Sigmoid colon (tissue), 7 donors: ENCODE results near the gene NUBP2. TPM values are rescaled to one million over a fixed set of nuclear protein-coding genes. Genes with fewer than 3 reads are reported as not detected.

ENCODE experiments used
- DNase-seq: peaks from one replicate; pipeline ENCODE4 v3.0.0-alpha.2; 2019
- H3K27ac ChIP-seq, 4 donors: fragments of 200-600 bp; sonication (generic); one replicate each; pipeline ENCODE4 v1.5.1; 2016 to 2019; ENCODE audit warnings: mild to moderate bottlenecking in 1 of 4
- H3K27me3 ChIP-seq, 3 donors: fragments of 200-600 bp; sonication (generic); one replicate each; pipeline ENCODE4 v1.5.1; 2019; ENCODE audit warnings: mild to moderate bottlenecking in 1 of 3
- H3K36me3 ChIP-seq, 4 donors: fragments of 200-600 bp; sonication (generic); one replicate each; pipeline ENCODE4 v1.5.1; 2016 to 2019
- H3K4me1 ChIP-seq, 4 donors: fragments of 200-600 bp; sonication (generic); one replicate each; pipeline ENCODE4 v1.5.1; 2017 to 2019
- H3K4me3 ChIP-seq, 4 donors: fragments of 200-600 bp; sonication (generic); one replicate each; pipeline ENCODE4 v1.5.1; 2017 to 2019; ENCODE audit warnings: mild to moderate bottlenecking in 2 of 4, moderate library complexity in 1 of 4
- H3K9me3 ChIP-seq, 4 donors: fragments of 200-600 bp in 3 of 4; sonication (generic) in 3 of 4; one replicate each; pipeline versions ENCODE4 v1.5.1 to v1.6.1; 2013 to 2019
- EP300 ChIP-seq, 4 donors: sonication (generic); formaldehyde crosslinking; IDR thresholded peaks; one replicate each; pipeline ENCODE4 v1.6.1; 2017; ENCODE audit warnings: antibody characterized with exemption in 4 of 4
- POLR2A ChIP-seq, 2 donors: fragments of 450-650 bp; IDR thresholded peaks; one replicate each; pipeline ENCODE4 v1.6.1; 2016; ENCODE audit warnings: antibody characterized with exemption in 2 of 2, mild to moderate bottlenecking in 2 of 2, moderate library complexity in 2 of 2
- POLR2AphosphoS5 ChIP-seq, 4 donors: sonication (generic); formaldehyde crosslinking; IDR thresholded peaks; one replicate each; pipeline ENCODE4 v1.6.1; 2017; ENCODE audit warnings: antibody characterized with exemption in 4 of 4
- WGBS, 2 donors: extraction: QIAGEN DNeasy Blood & Tissue Kit; methylation state at CpG; one replicate each; pipeline ENCODE4 v1.1.7; 2013; 5-methylcytosine and 5-hydroxymethylcytosine counted together
- intact Hi-C: fragments of 100-400 bp; cut with DNase I; formaldehyde crosslinking; loops from one replicate; pipeline ENCODE4 v1.15.1; 2023
- polyA plus RNA-seq, 3 donors: library from polyadenylated mRNA; stranded (reverse); fragments of 200-250 nt; gene quantifications; one replicate each; pipeline ENCODE4 v1.2.3, GENCODE V29; 2013
- total RNA-seq, 4 donors: library from RNA; depleted of rRNA; stranded (reverse); fragments of >200 nt; gene quantifications; one replicate each; pipeline ENCODE4 v1.1.0, GENCODE V29; 2016
- TF ChIP-seq, protein P1 (sequence below), 4 experiments: fragments of 450-650 bp in 3 of 4; fragments of 200-600 bp in 1 of 4; IDR thresholded peaks; one replicate each; pipeline ENCODE4 v1.5.1; 2016 to 2019; ENCODE audit warnings: antibody characterized with exemption in 4 of 4, mild to moderate bottlenecking in 3 of 4, moderate library complexity in 2 of 4
- donor health status: healthy with polysubstance abuse.
- donor health status: Bipolar disorder and iron deficiency.
- donor health status: healthy.

Gene NUBP2
- total and polyA plus RNA-seq, 7 donors = 53.5 to 170 (median 77.8) TPM

DNA sequence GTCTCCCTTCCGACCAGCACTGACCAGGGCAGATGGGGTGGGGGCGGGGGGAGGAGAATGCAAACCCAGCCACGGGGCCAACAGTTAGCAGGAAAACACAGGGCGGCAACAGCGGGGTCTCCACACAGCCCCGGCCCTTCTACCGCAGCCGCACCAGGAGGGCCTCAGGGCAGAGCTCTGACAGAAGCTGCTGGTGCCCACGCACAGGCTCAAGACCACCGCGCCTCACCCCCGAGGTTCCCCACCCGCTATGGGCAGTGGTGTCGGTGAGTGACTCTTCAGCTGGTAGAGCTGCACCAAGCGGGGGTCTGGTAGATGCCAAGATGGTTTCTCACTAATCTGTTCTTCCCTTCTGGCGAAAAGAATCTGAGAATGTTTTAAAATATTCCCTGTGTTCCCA, 27.8 kb downstream of the NUBP2 start:
- H3K36me3 ChIP-seq = peaks cover 17 to 67% (median 24%) of the 10 kb centered on the region in 4 donors
- H3K4me1 ChIP-seq = peaks cover 0 to 6% (median 0%) of the 10 kb centered on the region in 4 donors
- 96 to 97% methylated on average over 16 of the region's 16 CpGs for WGBS, 2 donors
- intact Hi-C loops = no loop called here
- no peaks in the 10 kb centered on the region for H3K27me3 ChIP-seq
- no peak overlapping the region for H3K27ac ChIP-seq
- no peak for TF ChIP-seq POLR2A (IDR thresholded peaks at IDR 0.05)
- no peak for TF ChIP-seq POLR2AphosphoS5 (IDR thresholded peaks at IDR 0.05)
- no peak for TF ChIP-seq EP300 (IDR thresholded peaks at IDR 0.05)
- TF ChIP-seq, protein P1, sequence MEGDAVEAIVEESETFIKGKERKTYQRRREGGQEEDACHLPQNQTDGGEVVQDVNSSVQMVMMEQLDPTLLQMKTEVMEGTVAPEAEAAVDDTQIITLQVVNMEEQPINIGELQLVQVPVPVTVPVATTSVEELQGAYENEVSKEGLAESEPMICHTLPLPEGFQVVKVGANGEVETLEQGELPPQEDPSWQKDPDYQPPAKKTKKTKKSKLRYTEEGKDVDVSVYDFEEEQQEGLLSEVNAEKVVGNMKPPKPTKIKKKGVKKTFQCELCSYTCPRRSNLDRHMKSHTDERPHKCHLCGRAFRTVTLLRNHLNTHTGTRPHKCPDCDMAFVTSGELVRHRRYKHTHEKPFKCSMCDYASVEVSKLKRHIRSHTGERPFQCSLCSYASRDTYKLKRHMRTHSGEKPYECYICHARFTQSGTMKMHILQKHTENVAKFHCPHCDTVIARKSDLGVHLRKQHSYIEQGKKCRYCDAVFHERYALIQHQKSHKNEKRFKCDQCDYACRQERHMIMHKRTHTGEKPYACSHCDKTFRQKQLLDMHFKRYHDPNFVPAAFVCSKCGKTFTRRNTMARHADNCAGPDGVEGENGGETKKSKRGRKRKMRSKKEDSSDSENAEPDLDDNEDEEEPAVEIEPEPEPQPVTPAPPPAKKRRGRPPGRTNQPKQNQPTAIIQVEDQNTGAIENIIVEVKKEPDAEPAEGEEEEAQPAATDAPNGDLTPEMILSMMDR (IDR thresholded peaks at IDR 0.05) = no peak
- no peak overlapping the region for H3K4me3 ChIP-seq
- DNase-seq = peak; percentile 60
- no peaks in the 10 kb centered on the region for H3K9me3 ChIP-seq

DNA sequence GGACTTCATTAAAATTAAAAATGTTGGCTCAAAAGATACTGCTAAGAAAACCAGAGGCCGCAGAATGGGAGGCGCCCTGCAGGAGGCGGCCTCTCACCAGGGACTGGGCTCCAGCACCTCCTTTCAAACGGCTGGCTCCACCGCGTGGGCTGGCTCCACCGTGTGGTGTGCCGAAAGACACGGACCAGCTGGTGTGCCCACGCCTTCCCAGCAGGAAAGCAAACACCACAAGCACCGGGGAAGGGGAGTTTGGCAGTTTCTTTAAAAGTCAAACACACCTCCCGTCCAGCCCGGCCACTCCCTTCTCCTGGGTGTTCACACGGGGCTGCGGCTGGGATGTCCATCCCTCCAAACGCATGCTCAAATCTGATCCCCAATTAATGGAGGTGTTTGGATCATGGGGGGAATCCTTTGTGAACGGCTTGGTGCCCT, 30.0 kb downstream of the NUBP2 start:
- no peak overlapping the region for H3K27ac ChIP-seq
- no peaks in the 10 kb centered on the region for H3K9me3 ChIP-seq
- no peaks in the 10 kb centered on the region for H3K27me3 ChIP-seq
- intact Hi-C loops = no loop called here
- peaks cover 0 to 6% (median 0%) of the 10 kb centered on the region in 4 donors for H3K4me1 ChIP-seq
- TF ChIP-seq, protein P1 (IDR thresholded peaks at IDR 0.05) = peak in 2 of 4 experiments; percentile 23 to 29
- peak in 2 of 4 donors; percentile 32 to 42 for TF ChIP-seq POLR2AphosphoS5 (IDR thresholded peaks at IDR 0.05)
- no peak for TF ChIP-seq EP300 (IDR thresholded peaks at IDR 0.05)
- H3K4me3 ChIP-seq = no peak overlapping the region
- H3K36me3 ChIP-seq = peaks cover 26 to 77% (median 34%) of the 10 kb centered on the region in 4 donors
- WGBS, 2 donors = 8 to 30% methylated on average over 17 of the region's 17 CpGs
- DNase-seq = peak; percentile 78

DNA sequence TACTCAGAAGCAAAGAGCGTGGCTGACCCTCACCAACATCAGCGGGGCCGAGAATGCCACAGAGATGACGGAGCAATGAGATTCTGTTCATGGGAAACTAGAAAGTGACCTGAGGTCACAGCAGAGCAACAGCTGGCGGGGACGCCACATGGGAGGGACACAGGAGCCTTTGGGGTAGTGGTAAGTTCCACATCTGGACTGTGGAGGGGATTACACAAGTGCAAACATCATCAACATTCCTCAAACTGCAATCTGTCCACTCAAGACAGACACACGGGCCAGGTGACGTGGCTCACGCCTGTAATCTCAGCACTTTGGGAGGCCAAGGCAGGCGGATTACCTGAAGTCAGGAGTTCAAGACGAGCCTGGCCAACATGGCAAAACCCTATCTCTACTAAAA, 32.7 kb downstream of the NUBP2 start:
- Histone ChIP-seq H3K27me3 (no peaks in the 10 kb centered on the region), H3K36me3 (peaks cover 25 to 78% (median 32%) of the 10 kb centered on the region in 4 donors), H3K4me1 (peaks cover 0 to 6% (median 0%) of the 10 kb centered on the region in 4 donors), H3K9me3 (no peaks in the 10 kb centered on the region), H3K27ac (no peak overlapping the region), H3K4me3 (no peak overlapping the region)
- no peak for DNase-seq
- WGBS, 2 donors = 89 to 92% methylated on average over 11 of the region's 11 CpGs
- TF ChIP-seq EP300 (IDR thresholded peaks at IDR 0.05) (no peak), POLR2A (IDR thresholded peaks at IDR 0.05) (no peak), POLR2AphosphoS5 (IDR thresholded peaks at IDR 0.05) (no peak)
- TF ChIP-seq, protein P1 (IDR thresholded peaks at IDR 0.05) = no peak
- intact Hi-C loops = no loop called here

DNA sequence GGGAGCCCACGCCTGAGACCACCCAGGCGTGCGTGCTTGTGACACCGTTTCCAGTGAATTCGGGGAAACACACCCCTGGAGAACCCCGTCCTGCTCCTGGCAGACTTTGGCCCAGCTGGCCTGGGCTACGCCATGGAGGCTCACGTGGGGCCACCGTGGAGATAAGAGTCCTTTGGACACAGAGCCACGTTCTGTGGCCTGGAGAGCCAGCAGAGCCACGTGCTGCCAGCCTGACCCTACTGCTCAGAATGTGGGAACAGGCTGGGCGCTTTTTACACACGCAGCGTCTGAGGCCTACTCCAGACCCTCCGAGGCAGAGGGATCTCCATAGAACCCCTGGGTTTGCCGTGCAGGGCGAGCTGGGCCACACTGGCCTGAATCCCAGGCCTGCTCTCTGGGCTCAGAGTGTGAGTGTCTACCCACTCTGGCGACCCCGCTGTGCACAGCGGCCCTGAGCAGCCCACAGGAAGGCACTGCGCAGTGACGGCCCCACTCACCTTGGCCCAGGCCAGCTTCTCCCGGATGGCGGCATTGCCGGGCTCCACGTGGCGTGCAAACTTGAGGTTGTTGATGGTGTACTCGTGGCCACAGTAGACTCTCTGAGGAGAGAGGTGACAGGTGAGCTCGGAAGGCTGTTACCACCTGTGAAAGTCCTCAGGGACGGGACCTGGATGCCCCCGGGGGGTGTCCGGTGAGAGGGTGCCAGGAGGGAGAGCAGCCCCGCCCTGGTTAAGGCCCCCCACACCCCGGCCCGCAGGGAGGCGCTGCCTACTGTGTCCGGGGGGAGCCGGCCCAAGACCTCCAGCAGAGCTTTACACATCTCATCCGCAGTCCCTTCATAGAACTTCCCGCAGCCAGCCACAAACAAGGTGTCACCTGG, 33.9 kb downstream of the NUBP2 start:
- Histone ChIP-seq H3K9me3 (no peaks in the 10 kb centered on the region), H3K4me1 (peaks cover 0 to 6% (median 0%) of the 10 kb centered on the region in 4 donors), H3K4me3 (no peak overlapping the region), H3K27me3 (no peaks in the 10 kb centered on the region), H3K27ac (no peak overlapping the region), H3K36me3 (peaks cover 32 to 84% (median 41%) of the 10 kb centered on the region in 4 donors)
- TF ChIP-seq POLR2A (IDR thresholded peaks at IDR 0.05) = no peak
- TF ChIP-seq POLR2AphosphoS5 (IDR thresholded peaks at IDR 0.05) = no peak
- no peak for TF ChIP-seq EP300 (IDR thresholded peaks at IDR 0.05)
- TF ChIP-seq, protein P1 (IDR thresholded peaks at IDR 0.05) = no peak
- intact Hi-C loops = no loop called here
- WGBS, 2 donors = 95 to 96% methylated on average over 40 of the region's 40 CpGs
- DNase-seq = no peak
